ENCODE measurements around the gene GABBR2.

The GABBR2 gene

DNA sequence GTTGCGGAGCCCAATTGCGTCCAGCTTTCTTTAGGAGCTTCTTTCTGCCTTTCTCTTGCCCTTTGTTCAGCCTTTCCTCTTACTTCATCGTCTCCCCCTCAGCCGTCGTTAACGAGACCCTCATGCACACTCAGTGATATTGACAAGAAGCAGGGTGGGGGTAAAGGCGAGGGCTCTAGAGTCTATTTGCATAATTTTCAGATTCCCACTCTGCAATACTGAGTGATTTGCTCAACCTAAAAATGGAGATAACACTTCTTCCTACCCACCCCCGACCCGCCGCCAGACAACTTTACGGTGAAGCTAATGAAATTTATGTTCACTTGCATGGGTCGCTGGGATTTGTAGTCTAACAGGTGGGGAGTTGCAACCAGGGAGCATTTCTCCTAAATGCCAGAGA lies 452.0 kb downstream of the GABBR2 start:
- Mint-ChIP-seq H3K36me3 (no peaks in the 10 kb centered on the region), H3K27ac (peak overlapping the region; percentile 97), H3K9me3 (no peaks in the 10 kb centered on the region), H3K27me3 (no peaks in the 10 kb centered on the region), H3K4me1 (peaks cover 16% of the 10 kb centered on the region), H3K4me3 (peak overlapping the region; percentile 97)
- no peak for ATAC-seq

DNA sequence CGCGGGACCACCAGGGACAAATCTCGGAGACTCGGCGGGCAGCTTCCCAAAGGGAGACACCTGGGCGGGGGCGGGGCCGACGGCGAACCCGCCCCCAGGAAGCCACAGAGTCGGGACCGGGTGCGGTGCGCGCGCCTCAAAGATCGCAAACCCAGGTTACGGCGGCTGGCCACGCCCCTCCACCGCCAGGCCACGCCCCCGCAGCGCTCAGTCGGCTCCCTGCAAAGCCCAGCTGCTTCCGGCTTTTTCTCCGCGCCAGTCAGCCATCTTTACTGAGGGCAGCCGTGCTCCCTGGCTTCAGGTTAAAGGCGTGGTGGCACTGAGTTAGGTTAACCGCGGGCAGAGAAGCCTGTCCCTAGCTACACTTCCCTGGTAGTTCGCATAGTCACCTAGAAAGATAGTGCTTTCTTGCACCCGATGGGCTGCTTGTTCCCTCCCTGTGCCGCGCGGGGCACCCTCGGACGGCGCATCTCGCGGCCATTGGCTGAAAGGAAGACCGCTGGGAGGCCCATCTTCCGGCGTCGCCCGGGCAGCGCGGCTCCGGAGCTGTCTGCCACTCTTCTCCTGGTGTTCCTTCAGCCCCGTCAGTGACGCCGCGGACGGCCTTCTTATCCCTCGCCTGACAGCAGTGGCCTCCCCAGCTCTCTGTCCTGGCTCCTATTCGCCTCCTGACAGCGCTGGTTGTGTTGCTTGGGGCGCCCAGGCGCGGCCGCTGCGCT lies 453.0 kb downstream of the GABBR2 start, which contains the start of gene TBC1D2:
TBC1D2 (minus strand) TSS at position 72 of the 719 bp plus-strand sequence. CDS start 108 bp downstream, outside the sequence.
- Mint-ChIP-seq H3K4me3 (peak within 1 kb of the TSS; percentile 97), H3K36me3 (no peaks in the 10 kb centered on the region), H3K27ac (peak within 1 kb of the TSS; percentile 97), H3K4me1 (peaks cover 16% of the 10 kb centered on the region), H3K9me3 (no peaks in the 10 kb centered on the region), H3K27me3 (no peaks in the 10 kb centered on the region)
- ATAC-seq: peak; percentile 94

GRCh38 chr9:98255061-98255577 lies 453.6 kb downstream of the GABBR2 start:
- H3K27me3 Mint-ChIP-seq: no peaks in the 10 kb centered on the region
- ATAC-seq: peak; percentile 42
- H3K36me3 Mint-ChIP-seq: peaks cover 4% of the 10 kb centered on the region
- H3K9me3 Mint-ChIP-seq: no peaks in the 10 kb centered on the region
- peak overlapping the region; percentile 97 for H3K27ac Mint-ChIP-seq
- peaks cover 16% of the 10 kb centered on the region for H3K4me1 Mint-ChIP-seq
- H3K4me3 Mint-ChIP-seq: peak overlapping the region; percentile 97

- Mint-ChIP-seq H3K4me1 (peaks cover 16% of the 10 kb centered on the region), H3K36me3 (peaks cover 9% of the 10 kb centered on the region), H3K27ac (peak overlapping the region; percentile 97), H3K4me3 (peak overlapping the region; percentile 97), H3K27me3 (no peaks in the 10 kb centered on the region), H3K9me3 (no peaks in the 10 kb centered on the region)
- ATAC-seq: no peak
Measured at GRCh38 chr9:98254228-98255060, 454.3 kb downstream of the GABBR2 start.

GRCh38 chr9:98253565-98253964 lies 455.2 kb downstream of the GABBR2 start:
- H3K27ac Mint-ChIP-seq: no peak overlapping the region
- H3K9me3 Mint-ChIP-seq: no peaks in the 10 kb centered on the region
- no peak for ATAC-seq
- H3K27me3 Mint-ChIP-seq: no peaks in the 10 kb centered on the region
- H3K4me3 Mint-ChIP-seq: no peak overlapping the region
- peaks cover 22% of the 10 kb centered on the region for H3K4me1 Mint-ChIP-seq
- H3K36me3 Mint-ChIP-seq: peaks cover 9% of the 10 kb centered on the region

DNA sequence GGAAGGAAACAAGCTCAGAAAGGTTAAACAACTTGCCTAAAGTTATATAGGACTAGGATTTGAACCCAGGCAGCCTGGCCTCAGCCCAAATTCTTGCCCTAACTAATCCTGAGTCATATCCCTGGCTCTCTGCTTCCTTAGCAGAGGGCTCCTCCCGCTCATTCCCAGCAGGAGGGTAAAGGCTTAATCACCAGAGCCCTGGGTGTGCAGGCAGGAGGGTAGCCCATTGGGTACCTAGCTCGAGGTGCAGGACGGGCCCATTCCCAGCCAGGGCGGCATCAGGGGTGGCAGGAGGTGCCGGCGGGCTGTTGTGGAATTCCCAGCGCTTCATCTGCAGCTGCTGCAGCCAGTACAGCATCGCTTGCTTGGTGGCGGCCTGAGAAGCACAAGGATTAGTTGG lies 457.2 kb downstream of the GABBR2 start:
- Mint-ChIP-seq H3K36me3 (peaks cover 9% of the 10 kb centered on the region), H3K27me3 (no peaks in the 10 kb centered on the region), H3K9me3 (no peaks in the 10 kb centered on the region), H3K27ac (no peak overlapping the region), H3K4me3 (no peak overlapping the region), H3K4me1 (peaks cover 18% of the 10 kb centered on the region)
- no peak for ATAC-seq

DNA sequence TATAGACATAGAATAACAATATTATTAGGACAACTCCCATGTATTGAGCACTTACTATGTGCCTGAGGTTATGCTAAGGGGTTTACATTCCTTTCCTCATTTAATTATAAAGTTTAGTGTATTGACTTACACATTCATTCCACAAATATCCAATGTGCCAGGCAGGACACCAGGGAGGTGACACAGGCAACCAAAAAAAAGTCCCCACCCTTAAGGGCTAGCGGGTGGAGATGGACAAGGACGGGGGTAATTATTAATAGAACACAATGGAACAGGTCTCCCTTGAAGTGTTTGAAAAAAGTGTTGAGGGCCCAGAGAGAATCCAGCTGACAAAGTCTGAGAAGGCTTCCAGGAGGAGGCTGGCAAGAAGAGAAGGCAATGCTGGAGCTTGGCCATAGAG lies 459.0 kb downstream of the GABBR2 start:
- Mint-ChIP-seq H3K4me1 (peaks cover 15% of the 10 kb centered on the region), H3K4me3 (no peak overlapping the region), H3K27ac (no peak overlapping the region), H3K36me3 (peaks cover 17% of the 10 kb centered on the region), H3K9me3 (no peaks in the 10 kb centered on the region), H3K27me3 (no peaks in the 10 kb centered on the region)
- ATAC-seq: no peak

GRCh38 chr9:98248737-98249474 lies 459.8 kb downstream of the GABBR2 start:
- H3K27ac Mint-ChIP-seq: no peak overlapping the region
- no peaks in the 10 kb centered on the region for H3K9me3 Mint-ChIP-seq
- peaks cover 17% of the 10 kb centered on the region for H3K36me3 Mint-ChIP-seq
- no peak overlapping the region for H3K4me3 Mint-ChIP-seq
- peaks cover 15% of the 10 kb centered on the region for H3K4me1 Mint-ChIP-seq
- ATAC-seq: no peak
- H3K27me3 Mint-ChIP-seq: no peaks in the 10 kb centered on the region

DNA sequence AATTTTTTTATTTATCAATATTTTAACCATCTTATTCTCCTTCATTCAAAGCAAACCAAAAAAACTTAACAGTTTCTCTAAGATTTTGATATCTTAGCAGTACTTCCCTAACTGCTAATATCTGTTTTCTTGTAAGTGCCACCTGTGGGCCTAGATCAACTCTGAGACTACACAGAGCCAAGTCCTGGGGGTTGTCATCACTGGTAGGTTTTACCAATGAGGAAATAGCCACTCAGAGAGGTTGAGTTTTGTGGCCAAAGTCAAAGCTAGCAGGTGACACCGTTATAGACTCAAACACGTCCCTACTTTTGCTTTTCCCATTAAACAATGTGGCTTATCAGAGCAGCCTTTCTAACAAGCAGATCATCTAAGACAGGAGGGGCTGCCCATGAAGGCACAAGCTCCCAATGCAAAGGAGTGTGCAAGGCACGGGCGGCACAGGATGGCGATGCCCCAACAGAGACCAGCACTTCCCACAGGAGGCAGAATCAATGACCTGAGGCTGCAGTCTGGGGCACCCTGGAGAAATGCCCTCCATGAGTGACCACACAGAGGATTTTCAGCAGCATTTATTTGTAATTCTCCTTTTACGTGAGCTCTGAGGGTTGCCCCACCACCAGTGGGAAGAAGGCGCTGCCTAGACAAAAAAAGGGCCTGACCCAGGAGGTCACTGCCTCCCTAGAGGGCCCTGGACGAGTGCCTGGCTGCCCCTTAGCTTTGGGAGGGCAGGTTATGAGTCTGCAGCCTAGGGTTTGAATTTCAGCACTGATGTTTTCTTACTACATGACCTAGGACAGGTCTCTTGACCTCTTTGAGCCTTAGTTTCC lies 460.7 kb downstream of the GABBR2 start:
- H3K27ac Mint-ChIP-seq: no peak overlapping the region
- ATAC-seq: no peak
- no peaks in the 10 kb centered on the region for H3K27me3 Mint-ChIP-seq
- no peaks in the 10 kb centered on the region for H3K9me3 Mint-ChIP-seq
- H3K36me3 Mint-ChIP-seq: peaks cover 17% of the 10 kb centered on the region
- H3K4me1 Mint-ChIP-seq: peaks cover 7% of the 10 kb centered on the region
- H3K4me3 Mint-ChIP-seq: no peak overlapping the region

DNA sequence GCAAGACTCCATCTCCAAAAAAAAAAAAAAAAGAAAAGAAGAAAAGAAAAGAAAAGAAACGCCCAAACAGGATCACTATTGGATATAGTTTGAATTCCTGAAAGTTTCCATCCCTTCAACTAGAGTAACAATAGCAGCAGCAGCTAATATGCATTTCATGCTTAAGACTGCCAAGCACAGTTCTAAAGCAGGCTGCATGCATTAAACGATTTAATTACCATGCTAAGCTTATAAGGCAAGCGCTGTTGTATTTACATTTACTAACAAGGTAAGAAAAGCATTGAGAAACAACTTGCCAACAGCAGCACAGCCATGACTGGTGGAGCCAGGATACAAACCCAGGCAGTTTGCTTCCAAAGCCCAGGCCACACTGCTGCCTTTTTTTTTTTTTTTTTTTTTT lies 466.3 kb downstream of the GABBR2 start:
- Mint-ChIP-seq H3K4me3 (no peak overlapping the region), H3K27ac (no peak overlapping the region), H3K27me3 (no peaks in the 10 kb centered on the region), H3K4me1 (no peaks in the 10 kb centered on the region), H3K36me3 (peaks cover 20% of the 10 kb centered on the region), H3K9me3 (no peaks in the 10 kb centered on the region)
- ATAC-seq: no peak

DNA sequence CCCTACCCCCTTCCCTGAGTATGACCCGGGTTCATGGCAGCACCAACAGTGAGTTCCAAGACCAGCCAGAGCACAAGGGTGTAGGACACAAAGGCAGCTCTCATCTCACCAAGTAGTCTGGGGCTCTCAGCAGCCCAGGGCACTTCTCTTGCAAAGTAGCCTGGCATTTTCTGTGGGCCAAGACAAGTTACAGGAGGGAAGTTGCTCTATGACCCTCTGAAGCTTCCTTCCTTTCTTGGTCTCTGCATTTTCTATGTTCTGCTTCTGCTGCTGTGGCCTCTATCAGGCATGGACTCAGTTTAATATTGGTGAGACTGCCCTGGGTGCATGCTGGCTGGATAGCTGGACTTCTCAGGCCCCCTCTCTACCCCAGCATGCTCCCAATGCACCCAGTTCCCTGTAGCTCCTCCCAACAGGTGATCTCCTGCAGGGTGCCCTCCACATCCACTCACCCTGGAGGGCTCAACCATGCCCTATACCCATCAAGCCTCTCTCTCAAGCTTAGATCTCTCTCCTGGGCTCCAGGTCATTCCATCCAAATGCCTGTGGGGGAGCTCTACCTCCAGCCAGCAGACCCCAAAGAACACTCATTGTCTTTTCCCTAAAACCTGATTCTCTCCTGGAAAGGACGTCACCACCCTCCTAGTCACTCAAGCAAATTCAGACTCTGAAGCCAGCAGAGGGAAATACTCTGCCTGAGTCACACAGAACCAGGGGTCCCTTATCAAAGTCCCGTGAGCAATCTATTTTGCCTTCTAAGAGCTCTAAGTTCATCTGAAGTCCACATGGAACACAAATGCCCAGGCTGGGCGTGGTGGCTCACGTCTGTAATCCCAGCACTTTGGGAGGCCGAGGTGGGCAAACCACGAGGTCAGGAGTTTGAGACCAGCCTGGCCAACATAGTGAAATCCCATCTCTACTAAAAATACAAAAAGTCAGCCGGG lies 467.1 kb downstream of the GABBR2 start:
- H3K27ac Mint-ChIP-seq: no peak overlapping the region
- no peaks in the 10 kb centered on the region for H3K27me3 Mint-ChIP-seq
- peaks cover 20% of the 10 kb centered on the region for H3K36me3 Mint-ChIP-seq
- H3K9me3 Mint-ChIP-seq: no peaks in the 10 kb centered on the region
- ATAC-seq: no peak
- no peak overlapping the region for H3K4me3 Mint-ChIP-seq
- no peaks in the 10 kb centered on the region for H3K4me1 Mint-ChIP-seq

- Mint-ChIP-seq H3K27ac (no peak overlapping the region), H3K9me3 (no peaks in the 10 kb centered on the region), H3K36me3 (peaks cover 12% of the 10 kb centered on the region), H3K4me1 (no peaks in the 10 kb centered on the region), H3K27me3 (no peaks in the 10 kb centered on the region), H3K4me3 (no peak overlapping the region)
- no peak for ATAC-seq
Measured at GRCh38 chr9:98240475-98240874, 468.3 kb downstream of the GABBR2 start.

Data from stimulated activated memory B cell treated with anti-CD40 and anti-IgM and Interleukin-4, amounts not matched to agents 10 μg/mL and 1 μg/mL and 100 μg/mL, for 72 hours (primary cell).